Trophoblast cell (in vitro differentiated cells and primary cell): ENCODE data around the gene LHFPL2.

ENCODE experiments used
- DNase-seq, 2 donors: peaks; one replicate each; pipeline ENCODE4 v3.0.0-alpha.2; 2016
- H2AFZ ChIP-seq: 2 replicates; pipeline ENCODE4 v1.6.1; 2013; ENCODE audit warnings: low read length, moderate library complexity, mild to moderate bottlenecking; ENCODE audit not compliant: insufficient read depth, poor library complexity
- H2AK5ac ChIP-seq: 2 replicates; pipeline ENCODE4 v1.6.1; 2013; ENCODE audit warnings: mild to moderate bottlenecking, low read length
- H2BK120ac ChIP-seq: 2 replicates; pipeline ENCODE4 v1.6.1; 2013; ENCODE audit warnings: low read length, mild to moderate bottlenecking, moderate library complexity; ENCODE audit not compliant: insufficient read depth, poor library complexity
- H2BK12ac ChIP-seq: 2 replicates; pipeline ENCODE4 v1.6.1; 2013; ENCODE audit warnings: mild to moderate bottlenecking, low read length, moderate library complexity
- H2BK5ac ChIP-seq: 2 replicates; pipeline ENCODE4 v1.6.1; 2013; ENCODE audit warnings: low read length, low read depth, moderate library complexity, mild to moderate bottlenecking; ENCODE audit not compliant: poor library complexity
- H3K14ac ChIP-seq: 2 replicates; pipeline ENCODE4 v1.6.1; 2013; ENCODE audit warnings: mild to moderate bottlenecking, low read length
- H3K18ac ChIP-seq: 2 replicates; pipeline ENCODE4 v1.6.1; 2013; ENCODE audit warnings: mild to moderate bottlenecking, low read length
- H3K23ac ChIP-seq: 2 replicates; pipeline ENCODE4 v1.6.1; 2013; ENCODE audit warnings: low read length
- H3K27ac ChIP-seq: 2 replicates; pipeline ENCODE4 v1.5.1; 2013; ENCODE audit warnings: low read depth, mild to moderate bottlenecking, inconsistent platforms, low read length, moderate library complexity
- H3K27me3 ChIP-seq: 2 replicates; pipeline ENCODE4 v1.6.1; 2013; ENCODE audit warnings: inconsistent platforms, mild to moderate bottlenecking, low read length, moderate library complexity; ENCODE audit not compliant: insufficient read depth
- H3K36me3 ChIP-seq, 2 experiments: 1 replicate in 1 of 2; 2 replicates in 1 of 2; pipeline ENCODE4 v1.6.1; 2013; ENCODE audit warnings: low read length in 2 of 2, mild to moderate bottlenecking in 2 of 2, moderate library complexity in 1 of 2; ENCODE audit not compliant: insufficient read depth in 2 of 2, control insufficient read depth in 1 of 2
- H3K4ac ChIP-seq: 2 replicates; pipeline ENCODE4 v1.6.1; 2013; ENCODE audit warnings: low read depth, mild to moderate bottlenecking, low read length, moderate library complexity
- H3K4me1 ChIP-seq, 2 experiments: 1 replicate in 1 of 2; 2 replicates in 1 of 2; pipeline ENCODE4 v1.6.1; 2013; ENCODE audit warnings: low read length in 2 of 2, mild to moderate bottlenecking in 2 of 2, moderate library complexity in 1 of 2; ENCODE audit not compliant: insufficient read depth in 2 of 2, control insufficient read depth in 1 of 2
- H3K4me2 ChIP-seq: 2 replicates; pipeline ENCODE4 v1.6.1; 2013; ENCODE audit warnings: inconsistent platforms, mild to moderate bottlenecking, low read length, moderate library complexity
- H3K4me3 ChIP-seq: 2 replicates; pipeline ENCODE4 v1.5.1; 2013; ENCODE audit warnings: mild to moderate bottlenecking, low read depth, low read length, inconsistent platforms
- H3K79me1 ChIP-seq: one replicate; pipeline ENCODE4 v1.6.1; 2013; ENCODE audit warnings: low read length
- H3K79me2 ChIP-seq: 2 replicates; pipeline ENCODE4 v1.6.1; 2013; ENCODE audit warnings: low read length, mild to moderate bottlenecking; ENCODE audit not compliant: control insufficient read depth, insufficient read depth, poor library complexity
- H3K9ac ChIP-seq: 2 replicates; pipeline ENCODE4 v1.6.1; 2013; ENCODE audit warnings: mild to moderate bottlenecking, low read length
- H3K9me3 ChIP-seq: 2 replicates; pipeline ENCODE4 v1.6.1; 2013; ENCODE audit warnings: low read depth, mild to moderate bottlenecking, control low read depth, inconsistent platforms, low read length; ENCODE audit not compliant: insufficient read depth
- H4K12ac ChIP-seq: 2 replicates; pipeline ENCODE4 v1.6.1; 2013; ENCODE audit warnings: low read depth, mild to moderate bottlenecking, low read length, moderate library complexity
- H4K8ac ChIP-seq: 2 replicates; pipeline ENCODE4 v1.6.1; 2013; ENCODE audit warnings: low read depth, mild to moderate bottlenecking, low read length, moderate library complexity
- H4K91ac ChIP-seq: one replicate; pipeline ENCODE4 v1.6.1; 2013; ENCODE audit warnings: low read depth, mild to moderate bottlenecking, low read length, moderate library complexity
- WGBS: extraction: QIAGEN DNeasy Blood & Tissue Kit; methylation state at CpG from one replicate; pipeline ENCODE4 v1.1.7; 2013; ENCODE audit warnings: missing lambda C conversion rate; ENCODE audit not compliant: insufficient read length, insufficient coverage; ENCODE audit errors: extremely low coverage; 5-methylcytosine and 5-hydroxymethylcytosine counted together

LHFPL2 gene

DNA sequence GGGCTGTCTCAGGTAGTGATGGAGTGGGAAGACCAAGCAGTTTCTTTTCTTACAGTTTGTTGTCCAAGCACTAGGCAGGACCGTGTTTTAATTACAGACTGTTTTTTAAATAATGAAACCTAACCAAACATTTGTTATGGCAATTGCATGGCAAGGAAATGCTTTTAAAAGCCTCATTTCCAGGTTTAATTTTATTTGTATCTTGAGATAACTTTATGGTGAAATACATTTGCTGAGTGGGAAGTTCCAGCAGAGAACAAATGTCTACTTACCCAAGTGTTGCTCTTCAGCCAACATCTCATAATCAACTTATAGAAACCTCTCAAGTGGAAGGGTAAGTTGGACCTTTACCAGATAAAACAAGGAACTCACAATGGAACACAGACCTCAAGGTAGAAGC, 11.8 kb upstream of the LHFPL2 start:
- H3K18ac ChIP-seq: no peak overlapping the region
- no peaks in the 10 kb centered on the region for H3K4me1 ChIP-seq
- no peak overlapping the region for H3K23ac ChIP-seq
- no peaks in the 10 kb centered on the region for H3K36me3 ChIP-seq
- no peaks in the 10 kb centered on the region for H3K79me2 ChIP-seq
- no peak overlapping the region for H4K8ac ChIP-seq
- H4K12ac ChIP-seq: no peak overlapping the region
- no peak overlapping the region for H3K4me2 ChIP-seq
- DNase-seq: no peak
- no peak overlapping the region for H2BK12ac ChIP-seq
- WGBS: no CpG with 5 or more reads among the region's 1 CpG
- H3K9me3 ChIP-seq: no peaks in the 10 kb centered on the region
- H2AFZ ChIP-seq: no peak overlapping the region
- no peaks in the 10 kb centered on the region for H3K27me3 ChIP-seq
- no peak overlapping the region for H3K4ac ChIP-seq
- no peak overlapping the region for H2BK5ac ChIP-seq
- H4K91ac ChIP-seq: no peak overlapping the region
- no peak overlapping the region for H3K14ac ChIP-seq
- no peak overlapping the region for H3K4me3 ChIP-seq
- H2AK5ac ChIP-seq: no peak overlapping the region
- H3K9ac ChIP-seq: no peak overlapping the region
- H3K27ac ChIP-seq: no peak overlapping the region
- H2BK120ac ChIP-seq: no peak overlapping the region
- no peaks in the 10 kb centered on the region for H3K79me1 ChIP-seq

DNA sequence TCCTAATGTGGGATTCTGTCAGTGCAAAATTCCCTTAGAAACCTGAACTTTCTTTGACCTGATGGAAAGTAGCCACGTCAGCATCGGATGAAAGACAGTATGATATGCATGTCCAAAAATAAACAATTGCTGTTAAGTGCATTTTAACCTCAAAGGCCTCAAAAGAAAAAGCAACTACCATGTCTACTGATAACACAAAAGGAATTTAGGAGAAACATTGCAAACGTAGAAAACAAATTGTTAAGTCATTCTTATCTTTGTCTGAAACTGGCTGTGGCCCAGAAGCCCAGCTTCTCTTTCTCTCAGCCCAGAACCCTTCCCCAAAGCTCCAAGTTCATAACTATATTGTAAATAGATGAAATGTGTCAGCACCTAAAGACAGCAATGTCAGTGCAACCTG, 11.1 kb upstream of the LHFPL2 start:
- WGBS: no CpG with 5 or more reads among the region's 3 CpGs
- H3K4me1 ChIP-seq: no peaks in the 10 kb centered on the region
- no peak overlapping the region for H3K23ac ChIP-seq
- DNase-seq: peak in 1 of 2 donors; percentile 19
- no peak overlapping the region for H3K18ac ChIP-seq
- H3K79me1 ChIP-seq: no peaks in the 10 kb centered on the region
- H2BK12ac ChIP-seq: no peak overlapping the region
- H3K14ac ChIP-seq: no peak overlapping the region
- no peak overlapping the region for H3K4me3 ChIP-seq
- H3K4ac ChIP-seq: no peak overlapping the region
- H3K36me3 ChIP-seq: no peaks in the 10 kb centered on the region
- H4K12ac ChIP-seq: no peak overlapping the region
- no peak overlapping the region for H4K8ac ChIP-seq
- H2AFZ ChIP-seq: no peak overlapping the region
- H3K27me3 ChIP-seq: no peaks in the 10 kb centered on the region
- H3K4me2 ChIP-seq: no peak overlapping the region
- no peak overlapping the region for H3K9ac ChIP-seq
- H2AK5ac ChIP-seq: no peak overlapping the region
- H3K27ac ChIP-seq: no peak overlapping the region
- no peak overlapping the region for H4K91ac ChIP-seq
- H3K9me3 ChIP-seq: no peaks in the 10 kb centered on the region
- no peaks in the 10 kb centered on the region for H3K79me2 ChIP-seq
- no peak overlapping the region for H2BK5ac ChIP-seq
- H2BK120ac ChIP-seq: no peak overlapping the region

DNA sequence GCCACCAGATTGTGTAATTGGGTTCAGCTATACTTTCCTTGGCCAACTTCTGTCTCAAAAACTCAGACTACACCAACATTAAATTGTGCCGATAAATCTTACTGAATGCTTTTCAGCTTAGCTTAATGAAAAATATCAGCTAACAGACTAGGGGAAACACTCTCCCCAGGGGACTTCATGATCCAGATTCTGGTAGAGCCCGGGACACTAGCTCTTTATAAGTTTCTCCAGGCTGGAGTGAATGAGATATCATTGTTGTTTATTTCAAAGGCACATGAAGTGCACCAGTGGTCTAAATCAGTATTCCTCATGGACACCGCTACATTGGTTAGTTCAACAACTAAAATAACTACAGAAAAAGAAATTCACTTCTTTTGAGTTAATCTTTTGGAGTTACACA, 10.5 kb upstream of the LHFPL2 start:
- no peak overlapping the region for H3K27ac ChIP-seq
- H4K8ac ChIP-seq: no peak overlapping the region
- no peaks in the 10 kb centered on the region for H3K36me3 ChIP-seq
- no peak overlapping the region for H3K23ac ChIP-seq
- no peaks in the 10 kb centered on the region for H3K9me3 ChIP-seq
- no peak overlapping the region for H2BK5ac ChIP-seq
- H4K91ac ChIP-seq: no peak overlapping the region
- no peak overlapping the region for H3K4ac ChIP-seq
- no peak overlapping the region for H4K12ac ChIP-seq
- no peak overlapping the region for H2AK5ac ChIP-seq
- DNase-seq: no peak
- H2BK120ac ChIP-seq: no peak overlapping the region
- no peak overlapping the region for H3K14ac ChIP-seq
- H3K9ac ChIP-seq: no peak overlapping the region
- H2AFZ ChIP-seq: no peak overlapping the region
- H3K4me3 ChIP-seq: no peak overlapping the region
- H3K27me3 ChIP-seq: no peaks in the 10 kb centered on the region
- H3K18ac ChIP-seq: no peak overlapping the region
- no peaks in the 10 kb centered on the region for H3K4me1 ChIP-seq
- H3K79me1 ChIP-seq: no peaks in the 10 kb centered on the region
- WGBS: no CpG with 5 or more reads among the region's 3 CpGs
- no peak overlapping the region for H3K4me2 ChIP-seq
- H2BK12ac ChIP-seq: no peak overlapping the region
- no peaks in the 10 kb centered on the region for H3K79me2 ChIP-seq

DNA sequence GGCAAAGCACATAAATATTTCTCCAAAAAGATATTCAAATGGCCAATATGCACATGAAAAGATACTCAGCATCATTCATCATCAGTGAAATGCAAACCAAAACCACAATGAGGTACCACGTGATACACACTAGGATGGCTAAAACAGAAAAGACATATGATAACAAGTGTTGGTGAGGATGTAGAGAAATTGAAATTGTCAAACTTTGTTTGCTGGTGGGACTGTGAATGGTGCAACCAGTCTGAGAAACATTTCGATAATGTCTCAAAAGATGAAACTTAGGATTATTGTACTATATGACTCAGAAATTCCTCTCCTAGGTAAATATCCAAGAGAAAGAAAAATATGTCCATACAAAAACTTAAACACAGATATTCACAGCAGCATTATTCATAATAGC, 8.6 kb upstream of the LHFPL2 start:
- Histone ChIP-seq H2AFZ (no peak overlapping the region), H2BK12ac (no peak overlapping the region), H2AK5ac (no peak overlapping the region), H3K79me2 (no peaks in the 10 kb centered on the region), H3K27ac (no peak overlapping the region), H3K18ac (no peak overlapping the region), H3K9ac (no peak overlapping the region), H3K4ac (no peak overlapping the region), H3K4me3 (no peak overlapping the region), H3K23ac (no peak overlapping the region), H3K9me3 (no peaks in the 10 kb centered on the region), H3K4me2 (no peak overlapping the region), H3K27me3 (no peaks in the 10 kb centered on the region), H3K14ac (no peak overlapping the region), H2BK120ac (no peak overlapping the region), H3K79me1 (no peaks in the 10 kb centered on the region), H2BK5ac (no peak overlapping the region), H4K8ac (no peak overlapping the region), H4K91ac (no peak overlapping the region), H4K12ac (no peak overlapping the region), H3K4me1 (no peaks in the 10 kb centered on the region), H3K36me3 (no peaks in the 10 kb centered on the region)
- WGBS: no CpG with 5 or more reads among the region's 2 CpGs
- peak in 1 of 2 donors; percentile 24 for DNase-seq
